Measurements from ENCODE around the gene ZNF600. TPM values are rescaled to one million over a fixed set of nuclear protein-coding genes. Genes with fewer than 3 reads are reported as not detected.
"Not testable (repeated sequence)": the region's sequence is repeated elsewhere in the genome, so short reads cannot be mapped to it uniquely, and the experiment has no call there.

ZNF600 gene
- total RNA-seq, result 13.0 TPM

GRCh38 chr19:52786464-52787354 is at the start of gene ZNF600:
Gene ZNF600 (minus strand): TSS chr19:52786791. CDS start chr19:52778888, 7,903 bp downstream.
- Histone ChIP-seq H3K4me1 (peaks cover 23% of the 10 kb centered on the region), H3K4me3 (peak within 1 kb of the TSS; percentile 62 to 64), H3K27ac (peak within 1 kb of the TSS; percentile 69)
- H3K9me3 ChIP-seq; H3K27me3 ChIP-seq; H3K36me3 ChIP-seq; intact Hi-C loops (cut with DNase I): not testable (repeated sequence)
- DNase-seq (ENCODE audit: extremely low spot score in 2 of 2), result peak in 1 of 2 donors; percentile 91
- TF ChIP-seq CTCF (IDR thresholded peaks at IDR 0.05) (peak in 2 of 3 experiments; percentile 13 to 15), POLR2AphosphoS5 (IDR thresholded peaks at IDR 0.05; ENCODE audit: insufficient read depth in 1 of 2, low read depth in 1 of 2) (peak; percentile 55 to 86)

GRCh38 chr19:52834289-52834688 is 47.7 kb upstream of the ZNF600 start:
- Histone ChIP-seq H3K9me3 (peaks cover 11% of the 10 kb centered on the region), H3K36me3 (peaks cover 0 to 14% of the 10 kb centered on the region in 2 donors)
- H3K27ac ChIP-seq; DNase-seq (ENCODE audit: extremely low spot score in 2 of 2); H3K4me3 ChIP-seq; H3K4me1 ChIP-seq; H3K27me3 ChIP-seq; intact Hi-C loops (cut with DNase I): not testable (repeated sequence)

- H3K4me3 ChIP-seq; H3K9me3 ChIP-seq; H3K4me1 ChIP-seq; H3K36me3 ChIP-seq; H3K27ac ChIP-seq; H3K27me3 ChIP-seq; intact Hi-C loops (cut with DNase I); DNase-seq (ENCODE audit: extremely low spot score in 2 of 2): not testable (repeated sequence)
Observed at GRCh38 chr19:52833541-52833940, 47.0 kb upstream of the ZNF600 start.

GRCh38 chr19:52829866-52830265 is 43.3 kb upstream of the ZNF600 start:
- H3K4me1 ChIP-seq; H3K9me3 ChIP-seq; H3K36me3 ChIP-seq; intact Hi-C loops (cut with DNase I); H3K4me3 ChIP-seq; H3K27ac ChIP-seq; H3K27me3 ChIP-seq; DNase-seq (ENCODE audit: extremely low spot score in 2 of 2): not testable (repeated sequence)

- H3K36me3 ChIP-seq, result no peaks in the 10 kb centered on the region
Observed at GRCh38 chr19:52825765-52826164, 39.2 kb upstream of the ZNF600 start.

GRCh38 chr19:52823676-52824075 is 37.1 kb upstream of the ZNF600 start:
- no peak for TF ChIP-seq POLR2A (IDR thresholded peaks at IDR 0.05)
- no peak for TF ChIP-seq POLR2AphosphoS5 (IDR thresholded peaks at IDR 0.05; ENCODE audit: insufficient read depth in 1 of 2, low read depth in 1 of 2)
- TF ChIP-seq CTCF (IDR thresholded peaks at IDR 0.05), result no peak
- no peak overlapping the region for H3K4me3 ChIP-seq
- no peak for DNase-seq (ENCODE audit: extremely low spot score in 2 of 2)
- no peak overlapping the region for H3K27ac ChIP-seq
- intact Hi-C loops (cut with DNase I), result no loop called here
- no peaks in the 10 kb centered on the region for H3K9me3 ChIP-seq
- H3K4me1 ChIP-seq, result peaks cover 7% of the 10 kb centered on the region
- H3K27me3 ChIP-seq, result no peaks in the 10 kb centered on the region
- H3K36me3 ChIP-seq, result no peaks in the 10 kb centered on the region

More at GRCh38 chr19:52825765-52826164, 39.2 kb upstream of the ZNF600 start:
- H3K27ac ChIP-seq, result no peak overlapping the region
- no peak overlapping the region for H3K4me3 ChIP-seq
- DNase-seq (ENCODE audit: extremely low spot score in 2 of 2), result no peak
- H3K27me3 ChIP-seq, result no peaks in the 10 kb centered on the region
- TF ChIP-seq POLR2AphosphoS5 (IDR thresholded peaks at IDR 0.05; ENCODE audit: insufficient read depth in 1 of 2, low read depth in 1 of 2), result no peak
- TF ChIP-seq POLR2A (IDR thresholded peaks at IDR 0.05), result no peak
- TF ChIP-seq CTCF (IDR thresholded peaks at IDR 0.05), result no peak
- peaks cover 2% of the 10 kb centered on the region for H3K4me1 ChIP-seq
- H3K9me3 ChIP-seq, result no peaks in the 10 kb centered on the region
- intact Hi-C loops (cut with DNase I), result no loop called here
